Measurements from ENCODE around the gene NSG1. TPM values are rescaled to one million over a fixed set of nuclear protein-coding genes. Genes with fewer than 3 reads are reported as not detected.

Gene NSG1, protein sequence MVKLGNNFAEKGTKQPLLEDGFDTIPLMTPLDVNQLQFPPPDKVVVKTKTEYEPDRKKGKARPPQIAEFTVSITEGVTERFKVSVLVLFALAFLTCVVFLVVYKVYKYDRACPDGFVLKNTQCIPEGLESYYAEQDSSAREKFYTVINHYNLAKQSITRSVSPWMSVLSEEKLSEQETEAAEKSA
- polyA plus RNA-seq (2013, experiment 1 of 2), result 24.5 TPM
- polyA plus RNA-seq (2013, experiment 2 of 2), result 28.1 TPM

DNA sequence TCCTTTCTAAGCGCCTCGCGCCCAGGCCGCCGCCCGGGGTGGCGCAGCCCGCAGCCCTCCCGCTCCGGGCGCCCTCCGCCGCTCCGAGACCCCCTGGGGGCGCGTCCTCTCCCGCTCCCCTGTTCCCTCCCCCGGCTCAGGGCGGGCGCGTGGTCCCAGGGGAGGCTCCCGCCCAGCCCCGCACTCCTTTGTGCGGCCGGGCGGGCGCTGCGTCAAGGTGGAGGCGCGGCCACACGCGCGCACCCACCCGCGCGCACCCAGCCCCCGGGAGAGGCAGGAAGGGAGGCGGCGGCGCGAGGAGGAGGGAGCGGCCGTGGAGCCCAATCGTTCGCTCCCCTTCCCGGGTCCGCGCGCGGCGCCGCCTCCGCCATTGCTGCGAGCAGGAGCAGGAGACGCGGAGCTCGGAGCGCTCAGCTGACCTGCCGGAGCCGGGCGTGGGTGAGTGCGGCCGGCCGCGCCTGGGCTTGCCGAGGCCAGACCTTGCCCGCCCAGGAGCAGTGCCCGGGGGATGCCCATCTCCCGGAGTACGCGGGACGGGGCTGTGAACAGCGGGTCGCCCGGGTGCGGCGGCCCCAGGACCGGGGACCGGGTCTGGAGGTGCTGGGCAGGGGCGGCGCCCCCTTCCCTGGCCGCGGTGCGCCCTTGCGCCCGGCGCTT, at the start of gene NSG1:
Gene NSG1, plus strand, starts transcription at position 367 of the 657 bp plus-strand sequence. CDS start 528 bp downstream, outside the sequence.
- no peak within 1 kb of the TSS for H3K23ac ChIP-seq (ENCODE audit: low read length)
- H3K4me3 ChIP-seq (ENCODE audit: low read length), result peak within 1 kb of the TSS; percentile 29
- H3K56ac ChIP-seq (ENCODE audit: low read length), result peak within 1 kb of the TSS; percentile 78
- H3K4ac ChIP-seq (ENCODE audit: low read depth, low read length), result no peak within 1 kb of the TSS
- no peak within 1 kb of the TSS for H2BK15ac ChIP-seq (replicated peaks; ENCODE audit: low read depth)
- DNase-seq, result no peak
- H3K18ac ChIP-seq (ENCODE audit: low read length), result no peak within 1 kb of the TSS
- no peak within 1 kb of the TSS for H2AK5ac ChIP-seq (ENCODE audit: low read length)
- H3K79me1 ChIP-seq (ENCODE audit: low read length), result no peaks in the 10 kb centered on the region
- peak within 1 kb of the TSS; percentile 75 for H3K4me2 ChIP-seq (ENCODE audit: low read length)
- H4K8ac ChIP-seq (ENCODE audit: low read depth, low read length), result no peak within 1 kb of the TSS
- no peak within 1 kb of the TSS for H2BK120ac ChIP-seq (ENCODE audit: low read depth, low read length)
- H4K5ac ChIP-seq (ENCODE audit: low read length), result no peak within 1 kb of the TSS
- peaks cover 18% of the 10 kb centered on the region for H3K27me3 ChIP-seq (ENCODE audit: insufficient read depth, low read length, poor library complexity)
- no CpG with 5 or more reads among the region's 87 CpGs for WGBS (ENCODE audit: extremely low coverage, insufficient coverage, low lambda C conversion rate)
- no peak within 1 kb of the TSS for H2BK5ac ChIP-seq (ENCODE audit: low read length)
- no peaks in the 10 kb centered on the region for H3K79me2 ChIP-seq (ENCODE audit: control insufficient read depth, insufficient read depth, low read length)
- no peaks in the 10 kb centered on the region for H3K36me3 ChIP-seq (ENCODE audit: control insufficient read depth, insufficient read depth, low read length)
- peak within 1 kb of the TSS; percentile 58 for H3K9ac ChIP-seq (ENCODE audit: low read length)
- H3K27ac ChIP-seq (ENCODE audit: low read depth, low read length), result no peak within 1 kb of the TSS
- no peaks in the 10 kb centered on the region for H3K4me1 ChIP-seq (ENCODE audit: control insufficient read depth, low read depth, low read length)

DNA sequence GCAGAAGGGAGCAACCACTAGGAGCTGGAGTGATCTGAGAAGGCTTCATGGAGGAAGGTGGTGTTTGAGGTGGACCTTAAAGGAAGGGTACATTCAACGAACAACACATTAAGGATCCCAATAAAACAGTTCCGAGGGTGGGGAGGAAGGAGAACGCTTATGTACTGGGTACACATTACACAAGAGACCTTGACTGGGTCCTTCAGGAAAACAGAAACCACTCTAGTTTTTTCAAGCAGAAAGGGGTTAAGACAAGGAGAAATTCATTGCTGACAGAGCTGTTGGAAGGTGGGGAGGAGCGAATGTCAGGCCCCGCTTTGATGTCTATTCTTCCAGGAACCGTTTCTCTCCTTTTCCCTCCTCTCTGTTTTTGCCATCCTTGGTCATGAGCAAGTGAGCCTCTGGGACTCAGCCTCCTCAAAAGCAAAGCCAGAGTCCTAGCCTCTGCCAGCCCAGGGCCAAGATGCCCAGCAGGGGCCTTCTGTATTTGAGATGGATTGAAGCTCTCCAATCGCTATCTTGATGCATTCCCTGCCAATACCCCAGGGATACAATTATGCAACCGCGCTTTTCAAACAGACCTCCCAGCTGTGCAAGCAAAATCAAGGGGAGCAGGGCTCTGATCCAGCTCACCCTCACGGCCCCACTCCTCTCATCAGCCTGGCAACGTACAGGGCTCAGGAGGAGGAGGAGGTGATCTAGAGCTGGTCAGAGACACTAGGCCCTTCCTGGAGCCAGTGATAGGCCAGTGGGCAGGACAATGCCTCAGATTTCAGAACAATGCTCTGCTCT, 48.5 kb upstream of the NSG1 start:
- Histone ChIP-seq H2AK5ac (ENCODE audit: low read length) (no peak overlapping the region), H3K18ac (ENCODE audit: low read length) (no peak overlapping the region), H4K8ac (ENCODE audit: low read depth, low read length) (no peak overlapping the region), H3K4me2 (ENCODE audit: low read length) (no peak overlapping the region), H3K27ac (ENCODE audit: low read depth, low read length) (no peak overlapping the region), H3K79me2 (ENCODE audit: control insufficient read depth, insufficient read depth, low read length) (no peaks in the 10 kb centered on the region), H4K5ac (ENCODE audit: low read length) (no peak overlapping the region), H2BK15ac (replicated peaks; ENCODE audit: low read depth) (no peak overlapping the region), H3K4me1 (ENCODE audit: control insufficient read depth, low read depth, low read length) (no peaks in the 10 kb centered on the region), H2BK5ac (ENCODE audit: low read length) (no peak overlapping the region), H3K23ac (ENCODE audit: low read length) (no peak overlapping the region), H3K27me3 (ENCODE audit: insufficient read depth, low read length, poor library complexity) (no peaks in the 10 kb centered on the region), H3K56ac (ENCODE audit: low read length) (no peak overlapping the region), H3K4ac (ENCODE audit: low read depth, low read length) (no peak overlapping the region), H2BK120ac (ENCODE audit: low read depth, low read length) (no peak overlapping the region), H3K9ac (ENCODE audit: low read length) (no peak overlapping the region), H3K4me3 (ENCODE audit: low read length) (no peak overlapping the region), H3K79me1 (ENCODE audit: low read length) (no peaks in the 10 kb centered on the region), H3K36me3 (ENCODE audit: control insufficient read depth, insufficient read depth, low read length) (no peaks in the 10 kb centered on the region)
- no peak for DNase-seq
- WGBS (ENCODE audit: extremely low coverage, insufficient coverage, low lambda C conversion rate), result no CpG with 5 or more reads among the region's 11 CpGs

DNA sequence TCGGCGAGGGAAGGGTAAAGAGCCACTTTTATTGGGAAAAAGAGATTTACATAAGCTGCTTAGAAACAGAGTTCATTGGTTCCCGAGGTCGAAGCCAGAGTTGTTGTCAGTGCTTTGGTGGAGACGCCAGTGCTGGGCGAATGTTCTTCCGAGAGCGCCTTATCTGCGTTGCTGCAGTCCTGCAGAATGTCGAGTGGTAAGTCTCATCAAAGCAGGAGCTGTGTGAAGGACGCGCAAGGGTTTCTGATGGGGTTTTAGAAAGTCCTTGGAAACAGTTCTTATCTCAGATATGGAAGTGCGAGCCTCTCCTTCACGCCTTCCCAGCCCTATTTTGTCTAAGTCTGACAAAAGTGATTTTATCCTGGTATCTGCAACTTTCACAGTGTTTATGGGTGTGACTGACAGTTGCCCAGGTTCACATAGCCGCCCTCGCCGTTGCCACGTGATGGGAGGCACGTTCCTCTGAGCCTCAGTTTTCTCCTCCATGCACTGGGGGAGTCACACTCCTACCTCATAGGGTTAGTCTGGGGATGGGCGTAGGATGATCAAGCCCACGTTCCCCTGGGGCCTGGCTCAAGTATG, 47.3 kb upstream of the NSG1 start:
- H3K27me3 ChIP-seq (ENCODE audit: insufficient read depth, low read length, poor library complexity), result no peaks in the 10 kb centered on the region
- WGBS (ENCODE audit: extremely low coverage, insufficient coverage, low lambda C conversion rate), result no CpG with 5 or more reads among the region's 21 CpGs

DNA sequence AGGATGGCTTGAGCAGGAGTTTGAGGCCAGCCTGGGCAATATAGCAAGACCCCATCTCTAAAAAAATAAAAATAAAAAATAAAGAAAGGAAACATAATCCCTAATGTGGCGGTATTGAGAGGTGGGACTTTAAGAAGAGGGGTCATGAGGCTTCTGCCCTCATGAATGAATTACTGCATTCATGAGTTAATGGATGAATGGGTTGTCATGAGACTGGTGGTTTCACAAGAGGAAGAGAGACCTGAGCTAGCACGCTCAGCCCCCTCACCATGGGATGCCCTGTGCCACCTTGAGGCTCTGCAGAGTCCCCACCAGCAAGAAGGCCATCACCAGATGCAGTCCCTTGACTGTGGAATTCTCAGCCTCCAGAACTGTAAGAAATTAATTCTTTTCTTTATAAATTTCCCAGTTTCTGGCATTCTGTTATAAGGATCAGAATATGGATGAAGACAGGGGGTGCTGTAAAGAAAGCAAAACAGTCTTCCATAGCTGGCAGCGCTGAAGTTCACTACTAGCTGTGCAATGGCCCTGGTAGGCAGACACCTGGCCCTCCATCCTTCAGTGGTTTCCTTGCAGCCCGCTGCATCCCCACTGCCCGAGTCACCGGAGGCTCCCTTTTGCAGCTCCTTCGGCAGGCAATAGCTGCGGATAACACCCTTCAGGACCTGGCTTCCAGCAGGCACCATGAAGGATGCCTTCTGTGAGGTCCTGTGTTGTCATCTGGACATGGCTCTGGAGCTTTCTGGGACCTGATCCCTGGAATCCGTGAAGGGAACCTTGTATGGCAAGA, 44.8 kb upstream of the NSG1 start:
- H3K79me2 ChIP-seq (ENCODE audit: control insufficient read depth, insufficient read depth, low read length), result no peaks in the 10 kb centered on the region
- H2AK5ac ChIP-seq (ENCODE audit: low read length), result no peak overlapping the region
- no peak overlapping the region for H3K4ac ChIP-seq (ENCODE audit: low read depth, low read length)
- H3K9ac ChIP-seq (ENCODE audit: low read length), result no peak overlapping the region
- no peak overlapping the region for H3K4me2 ChIP-seq (ENCODE audit: low read length)
- no CpG with 5 or more reads among the region's 9 CpGs for WGBS (ENCODE audit: extremely low coverage, insufficient coverage, low lambda C conversion rate)
- H2BK15ac ChIP-seq (replicated peaks; ENCODE audit: low read depth), result no peak overlapping the region
- no peak overlapping the region for H3K56ac ChIP-seq (ENCODE audit: low read length)
- DNase-seq, result no peak
- H3K23ac ChIP-seq (ENCODE audit: low read length), result no peak overlapping the region
- H3K79me1 ChIP-seq (ENCODE audit: low read length), result no peaks in the 10 kb centered on the region
- H3K4me3 ChIP-seq (ENCODE audit: low read length), result no peak overlapping the region
- no peaks in the 10 kb centered on the region for H3K36me3 ChIP-seq (ENCODE audit: control insufficient read depth, insufficient read depth, low read length)
- H3K27ac ChIP-seq (ENCODE audit: low read depth, low read length), result no peak overlapping the region
- no peak overlapping the region for H2BK120ac ChIP-seq (ENCODE audit: low read depth, low read length)
- H4K8ac ChIP-seq (ENCODE audit: low read depth, low read length), result no peak overlapping the region
- H4K5ac ChIP-seq (ENCODE audit: low read length), result no peak overlapping the region
- no peaks in the 10 kb centered on the region for H3K4me1 ChIP-seq (ENCODE audit: control insufficient read depth, low read depth, low read length)
- no peak overlapping the region for H3K18ac ChIP-seq (ENCODE audit: low read length)
- H2BK5ac ChIP-seq (ENCODE audit: low read length), result no peak overlapping the region
- no peaks in the 10 kb centered on the region for H3K27me3 ChIP-seq (ENCODE audit: insufficient read depth, low read length, poor library complexity)

More for the DNA sequence above, 47.3 kb upstream of the NSG1 start:
- no peak overlapping the region for H2AK5ac ChIP-seq (ENCODE audit: low read length)
- H3K56ac ChIP-seq (ENCODE audit: low read length), result no peak overlapping the region
- no peaks in the 10 kb centered on the region for H3K79me1 ChIP-seq (ENCODE audit: low read length)
- H3K23ac ChIP-seq (ENCODE audit: low read length), result no peak overlapping the region
- no peak overlapping the region for H3K9ac ChIP-seq (ENCODE audit: low read length)
- H2BK15ac ChIP-seq (replicated peaks; ENCODE audit: low read depth), result no peak overlapping the region
- no peak for DNase-seq
- no peaks in the 10 kb centered on the region for H3K4me1 ChIP-seq (ENCODE audit: control insufficient read depth, low read depth, low read length)
- no peak overlapping the region for H3K4ac ChIP-seq (ENCODE audit: low read depth, low read length)
- H4K5ac ChIP-seq (ENCODE audit: low read length), result no peak overlapping the region
- no peak overlapping the region for H2BK5ac ChIP-seq (ENCODE audit: low read length)
- no peaks in the 10 kb centered on the region for H3K36me3 ChIP-seq (ENCODE audit: control insufficient read depth, insufficient read depth, low read length)
- no peak overlapping the region for H3K4me3 ChIP-seq (ENCODE audit: low read length)
- H4K8ac ChIP-seq (ENCODE audit: low read depth, low read length), result no peak overlapping the region
- no peaks in the 10 kb centered on the region for H3K79me2 ChIP-seq (ENCODE audit: control insufficient read depth, insufficient read depth, low read length)
- no peak overlapping the region for H3K18ac ChIP-seq (ENCODE audit: low read length)
- H3K4me2 ChIP-seq (ENCODE audit: low read length), result no peak overlapping the region
- H2BK120ac ChIP-seq (ENCODE audit: low read depth, low read length), result no peak overlapping the region
- H3K27ac ChIP-seq (ENCODE audit: low read depth, low read length), result no peak overlapping the region

DNA sequence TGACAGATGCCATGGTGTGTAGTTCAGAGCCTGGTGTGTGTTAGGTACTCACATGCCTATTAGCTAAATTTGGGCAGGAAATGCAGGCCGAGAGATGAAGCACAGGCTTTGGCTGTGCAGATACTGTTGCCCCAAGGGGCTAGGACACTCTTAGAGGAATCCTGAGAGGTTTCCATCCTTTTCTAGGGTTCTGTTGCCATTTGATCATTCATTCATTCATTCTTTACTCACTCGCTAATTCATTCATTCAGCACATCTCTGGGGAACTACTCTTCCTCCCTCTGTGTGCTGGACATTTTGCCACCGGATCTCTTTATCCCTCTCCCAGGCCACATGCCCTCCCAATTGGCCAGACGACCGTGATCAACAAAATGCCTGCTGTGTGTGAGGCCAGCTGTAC, 43.9 kb upstream of the NSG1 start:
- no peak overlapping the region for H3K9ac ChIP-seq (ENCODE audit: low read length)
- no peak overlapping the region for H2AK5ac ChIP-seq (ENCODE audit: low read length)
- no peak overlapping the region for H3K18ac ChIP-seq (ENCODE audit: low read length)
- H3K79me1 ChIP-seq (ENCODE audit: low read length), result no peaks in the 10 kb centered on the region
- no peak overlapping the region for H3K4me2 ChIP-seq (ENCODE audit: low read length)
- no peak overlapping the region for H4K8ac ChIP-seq (ENCODE audit: low read depth, low read length)
- H3K56ac ChIP-seq (ENCODE audit: low read length), result no peak overlapping the region
- no peak overlapping the region for H2BK15ac ChIP-seq (replicated peaks; ENCODE audit: low read depth)
- H4K5ac ChIP-seq (ENCODE audit: low read length), result no peak overlapping the region
- no peaks in the 10 kb centered on the region for H3K36me3 ChIP-seq (ENCODE audit: control insufficient read depth, insufficient read depth, low read length)
- H3K27ac ChIP-seq (ENCODE audit: low read depth, low read length), result no peak overlapping the region
- H3K79me2 ChIP-seq (ENCODE audit: control insufficient read depth, insufficient read depth, low read length), result no peaks in the 10 kb centered on the region
- no CpG with 5 or more reads among the region's 5 CpGs for WGBS (ENCODE audit: extremely low coverage, insufficient coverage, low lambda C conversion rate)
- H3K23ac ChIP-seq (ENCODE audit: low read length), result no peak overlapping the region
- no peaks in the 10 kb centered on the region for H3K27me3 ChIP-seq (ENCODE audit: insufficient read depth, low read length, poor library complexity)
- H2BK5ac ChIP-seq (ENCODE audit: low read length), result no peak overlapping the region
- no peak overlapping the region for H3K4ac ChIP-seq (ENCODE audit: low read depth, low read length)
- DNase-seq, result no peak
- no peaks in the 10 kb centered on the region for H3K4me1 ChIP-seq (ENCODE audit: control insufficient read depth, low read depth, low read length)
- no peak overlapping the region for H3K4me3 ChIP-seq (ENCODE audit: low read length)
- H2BK120ac ChIP-seq (ENCODE audit: low read depth, low read length), result no peak overlapping the region
